ENCODE results near the gene CSTF1. TPM values are rescaled to one million over a fixed set of nuclear protein-coding genes. Genes with fewer than 3 reads are reported as not detected.

CSTF1 gene
- total RNA-seq, 1 donor from 2014 or later: 14.7 TPM

- no peak for DNase-seq (ENCODE audit: low spot score)
Measured at GRCh38 chr20:56428881-56429280, 36.4 kb downstream of the CSTF1 start.

DNA sequence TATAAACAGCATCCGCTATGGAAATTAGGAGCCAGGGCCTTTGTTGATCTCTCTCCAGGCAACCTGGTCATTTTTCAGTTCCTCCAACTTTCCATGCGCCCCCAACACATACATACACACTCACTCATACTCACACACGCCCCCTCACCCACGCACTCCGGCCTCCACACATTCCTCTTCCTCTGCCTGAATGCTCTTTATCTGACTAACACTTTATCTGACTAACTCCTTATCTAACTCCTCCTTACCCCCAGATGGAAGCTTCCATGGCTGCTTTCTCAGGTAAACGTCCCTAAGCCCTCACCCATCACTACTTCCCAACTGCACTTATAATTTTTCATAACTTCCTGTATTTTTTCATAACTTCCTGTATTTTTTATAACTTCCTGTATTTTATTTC, 37.1 kb downstream of the CSTF1 start:
- DNase-seq (ENCODE audit: low spot score): no peak

GRCh38 chr20:56429941-56430340, 37.5 kb downstream of the CSTF1 start:
- no peak for DNase-seq (ENCODE audit: low spot score)

DNA sequence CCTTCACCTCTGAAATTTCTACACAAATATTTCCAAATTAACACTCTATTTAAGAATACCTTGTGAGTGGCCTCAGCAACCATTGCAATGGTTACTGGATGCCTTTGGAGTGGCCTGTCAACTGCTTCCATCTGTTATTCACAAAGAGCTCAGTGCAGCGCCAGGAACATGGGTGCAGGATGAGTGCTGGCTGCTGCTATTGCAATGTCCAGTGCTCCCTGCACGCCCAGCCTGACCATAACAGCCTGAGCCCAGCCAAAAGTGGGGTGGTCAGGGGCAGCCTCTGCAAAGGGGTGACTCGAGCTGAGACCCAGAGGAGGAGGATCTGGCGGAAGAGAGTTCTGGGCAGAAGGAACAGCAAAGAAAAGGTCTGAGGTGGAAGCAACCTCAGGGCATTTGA, 38.0 kb downstream of the CSTF1 start:
- DNase-seq (ENCODE audit: low spot score): no peak

DNA sequence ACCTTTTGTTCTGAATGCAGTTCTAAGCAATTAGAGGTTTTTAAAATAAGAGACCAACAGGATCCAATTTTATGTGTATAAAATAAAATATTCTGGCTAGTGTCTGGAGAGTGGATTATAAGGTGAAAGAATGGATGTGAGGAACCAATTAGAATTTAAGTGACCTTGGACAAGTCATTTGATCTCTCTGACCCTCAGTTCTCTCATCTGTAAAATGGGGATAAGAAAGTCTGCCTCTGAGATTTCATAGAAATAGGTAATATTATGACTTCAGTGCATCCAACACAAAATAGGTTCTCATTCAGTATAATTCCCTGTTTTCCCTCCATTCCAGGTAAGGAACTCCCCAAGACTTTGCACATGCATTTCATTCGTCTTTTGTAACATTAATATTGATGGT, 38.5 kb downstream of the CSTF1 start:
- DNase-seq (ENCODE audit: low spot score): no peak

GRCh38 chr20:56431471-56431870, 39.0 kb downstream of the CSTF1 start:
- DNase-seq (ENCODE audit: low spot score): no peak

- DNase-seq (ENCODE audit: low spot score): no peak
Measured at GRCh38 chr20:56433221-56433879, 40.9 kb downstream of the CSTF1 start.

DNA sequence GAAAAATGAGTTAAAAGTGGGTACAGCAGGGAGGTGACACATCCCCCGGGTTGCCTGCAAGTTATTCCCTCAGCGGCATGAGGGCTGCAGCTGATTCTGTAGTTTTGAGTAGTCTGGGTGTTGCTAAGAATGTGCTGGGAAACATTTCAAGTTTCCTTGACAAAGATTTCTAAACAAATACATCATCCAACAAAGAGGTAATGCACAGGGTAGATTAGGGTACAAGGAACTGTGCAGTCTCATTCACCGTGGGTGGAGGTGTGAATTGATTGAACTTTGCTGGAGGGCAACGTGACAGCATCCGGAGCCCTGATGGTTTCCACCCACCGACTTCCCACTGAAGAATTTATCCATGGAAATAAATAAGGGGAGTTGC, 41.4 kb downstream of the CSTF1 start:
- peak; percentile 55 for DNase-seq (ENCODE audit: low spot score)

DNA sequence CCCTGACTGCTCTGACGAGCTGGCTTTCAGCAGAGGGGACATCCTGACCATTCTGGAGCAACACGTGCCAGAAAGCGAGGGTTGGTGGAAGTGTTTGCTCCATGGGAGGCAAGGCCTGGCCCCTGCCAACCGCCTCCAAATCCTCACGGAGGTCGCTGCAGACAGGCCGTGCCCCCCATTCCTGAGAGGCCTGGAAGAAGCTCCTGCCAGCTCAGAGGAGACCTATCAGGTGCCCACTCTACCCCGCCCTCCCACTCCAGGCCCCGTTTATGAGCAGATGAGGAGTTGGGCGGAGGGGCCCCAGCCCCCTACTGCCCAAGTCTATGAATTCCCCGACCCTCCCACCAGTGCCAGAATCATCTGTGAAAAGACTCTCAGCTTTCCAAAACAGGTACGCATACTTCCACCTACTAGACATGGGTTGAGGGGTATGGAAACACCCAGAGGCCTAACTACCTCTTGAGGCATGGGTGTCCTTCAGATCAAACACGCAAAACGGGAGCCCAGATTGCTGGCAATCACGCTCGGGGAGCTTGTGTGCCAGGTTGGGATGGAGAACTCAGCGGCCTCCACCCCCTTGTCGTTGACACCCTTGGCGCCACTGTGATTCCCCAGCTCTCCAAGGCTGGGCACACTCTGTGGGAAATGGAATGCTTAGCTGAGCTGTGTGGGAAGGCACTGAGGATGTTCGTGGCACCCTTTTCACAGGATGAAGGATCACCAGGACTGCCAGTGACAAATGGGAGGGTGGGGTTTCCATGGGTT, 44.9 kb downstream of the CSTF1 start:
- DNase-seq (ENCODE audit: low spot score): no peak

GRCh38 chr20:56438284-56438683, 45.8 kb downstream of the CSTF1 start:
- DNase-seq (ENCODE audit: low spot score): no peak

- DNase-seq (ENCODE audit: low spot score): peak; percentile 78
Measured at GRCh38 chr20:56439771-56440291, 47.4 kb downstream of the CSTF1 start.

DNA sequence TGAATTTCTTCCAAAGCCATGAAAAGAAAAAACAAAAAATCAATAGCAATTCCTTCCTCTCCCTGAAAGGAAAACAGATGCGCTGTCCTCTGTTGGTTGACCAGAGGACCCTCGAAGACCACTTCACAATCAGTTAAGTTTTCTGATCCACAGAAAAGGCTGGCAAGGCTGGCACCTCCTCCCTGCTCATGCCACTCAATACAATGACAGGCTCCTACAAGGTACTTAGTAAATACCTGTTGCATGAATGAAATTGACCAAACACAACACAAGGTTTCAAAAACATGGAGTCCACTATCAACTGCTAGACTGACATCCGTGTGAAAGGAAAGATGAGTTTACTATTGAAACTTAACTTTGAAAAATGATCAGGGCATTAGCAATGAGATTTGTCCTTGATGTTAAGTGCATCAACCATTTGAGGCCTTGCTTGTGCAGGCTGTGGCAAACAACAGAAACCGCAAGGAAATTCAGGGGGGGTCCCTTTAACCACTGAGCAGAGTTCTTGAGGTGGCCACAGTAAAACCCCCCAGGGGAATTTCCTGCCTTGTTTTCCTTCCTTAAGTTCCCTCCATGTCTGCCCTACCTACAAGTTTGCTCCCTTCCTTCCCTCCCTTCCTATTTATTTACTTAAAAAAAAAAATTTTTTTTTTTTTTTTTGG, 48.0 kb downstream of the CSTF1 start:
- DNase-seq (ENCODE audit: low spot score): no peak

- DNase-seq (ENCODE audit: low spot score): no peak
Measured at GRCh38 chr20:56442389-56443365, 50.2 kb downstream of the CSTF1 start.

DNA sequence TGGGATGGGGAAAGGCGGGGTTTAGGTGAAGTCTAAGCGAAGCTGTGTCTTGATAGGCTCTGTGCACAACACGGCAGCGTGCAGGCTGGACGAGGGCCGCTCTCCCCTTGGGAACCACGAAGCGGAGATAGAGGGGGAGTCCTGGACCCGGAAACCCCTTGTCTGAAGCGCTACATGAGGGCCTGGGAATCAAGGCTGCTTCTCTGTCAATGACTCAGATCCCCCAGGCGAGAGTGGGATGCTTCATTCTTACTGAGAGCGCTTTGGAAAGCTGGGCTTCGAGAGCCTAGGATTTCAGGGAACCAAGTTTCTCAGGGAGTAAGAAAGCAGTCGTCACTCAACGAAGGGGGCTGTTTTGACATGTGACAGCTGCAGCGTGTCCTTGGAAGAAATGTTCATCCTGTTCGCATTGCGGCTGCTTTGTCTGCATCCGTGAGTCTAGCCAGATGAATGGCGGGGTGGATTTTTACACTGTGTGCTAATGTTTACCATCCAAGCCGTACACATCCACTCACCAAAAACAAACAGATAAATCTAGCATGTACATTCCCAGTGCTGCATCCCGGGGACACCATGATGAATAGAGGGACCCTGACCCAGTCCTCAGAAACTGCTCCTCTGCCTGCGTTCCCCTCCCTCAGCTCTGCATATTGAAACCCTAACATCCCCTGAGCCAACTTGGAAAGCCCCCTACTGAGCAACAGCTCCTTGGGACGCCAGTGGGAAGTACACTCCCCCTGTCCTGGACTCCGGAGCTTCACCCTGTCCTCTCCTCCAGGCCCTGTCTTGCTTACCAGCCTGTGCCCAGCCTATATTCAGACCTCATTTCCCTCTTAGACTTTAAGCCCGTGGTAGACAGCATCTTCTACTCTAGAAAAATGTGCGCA, 51.5 kb downstream of the CSTF1 start:
- no peak for DNase-seq (ENCODE audit: low spot score)

GRCh38 chr20:56445130-56445529, 52.7 kb downstream of the CSTF1 start:
- no peak for DNase-seq (ENCODE audit: low spot score)

GRCh38 chr20:56445540-56445939, 53.1 kb downstream of the CSTF1 start:
- no peak for DNase-seq (ENCODE audit: low spot score)

DNA sequence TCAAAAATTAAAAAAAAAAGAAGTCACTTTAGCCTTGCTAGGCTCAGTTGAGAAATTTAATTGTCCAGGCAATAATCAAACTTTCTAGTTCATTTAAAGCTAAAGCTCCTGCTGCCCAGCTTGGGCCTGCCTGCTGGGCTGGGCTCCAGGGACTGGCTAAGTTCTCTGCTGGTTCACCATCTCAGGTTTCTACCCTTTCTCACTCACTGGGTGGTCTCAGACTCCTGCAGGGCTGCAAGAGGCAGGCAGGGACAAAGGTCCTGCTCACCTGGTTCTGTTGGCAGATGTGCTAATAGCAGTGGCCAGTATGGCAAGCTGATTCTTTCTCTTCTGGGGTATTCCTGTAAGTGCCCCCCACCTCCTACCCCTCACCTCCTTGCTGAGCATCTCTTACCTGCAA, 54.8 kb downstream of the CSTF1 start:
- no peak for DNase-seq (ENCODE audit: low spot score)

DNA sequence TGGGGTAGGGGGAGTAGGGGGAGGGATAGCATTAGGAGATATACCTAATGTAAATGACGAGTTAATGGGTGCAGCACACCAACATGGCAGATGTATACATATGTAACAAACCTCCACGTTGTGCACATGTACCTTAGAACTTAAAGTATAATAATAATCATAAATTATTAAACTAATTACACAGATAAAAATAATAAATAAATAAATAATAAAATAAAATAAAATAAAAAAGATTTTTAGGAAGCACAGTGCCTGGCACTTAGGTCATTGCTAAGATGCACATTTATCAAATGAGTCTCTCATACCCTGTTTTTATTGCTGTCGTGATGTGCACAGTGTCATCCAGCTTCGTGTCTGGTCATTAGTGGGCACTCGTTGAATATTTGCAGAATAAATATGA, 57.0 kb downstream of the CSTF1 start:
- no peak for DNase-seq (ENCODE audit: low spot score)

- no peak for DNase-seq (ENCODE audit: low spot score)
Measured at GRCh38 chr20:56451056-56451765, 58.8 kb downstream of the CSTF1 start.

GRCh38 chr20:56453352-56453751, 60.9 kb downstream of the CSTF1 start:
- DNase-seq (ENCODE audit: low spot score): no peak

All from umbilical cord (tissue), 2 donors.